Astrocyte (in vitro differentiated cells and primary cell): ENCODE measurements around the gene LRP1B. TPM values are rescaled to one million over a fixed set of nuclear protein-coding genes. Genes with fewer than 3 reads are reported as not detected.
"Not testable (repeated sequence)": the region's sequence is repeated elsewhere in the genome, so short reads cannot be mapped to it uniquely, and the experiment has no call there.

Experiments
- DNase-seq: peaks from one replicate; pipeline ENCODE4 v3.0.0-alpha.2; 2010; ENCODE audit warnings: low read depth
- FAIRE-seq: peaks from 2 replicates; lab custom pipeline; 2011; peaks lifted over from hg19 to GRCh38; lab: Jason Lieb, UNC
- H2AFZ ChIP-seq: 2 replicates; pipeline ENCODE4 v1.6.0; 2012; ENCODE audit warnings: low read depth, low read length, inconsistent platforms
- H3K27ac ChIP-seq: 2 replicates; pipeline ENCODE4 v1.5.1; 2011; ENCODE audit warnings: low read depth, low read length, inconsistent platforms
- H3K27me3 ChIP-seq: 2 replicates; pipeline ENCODE4 v1.6.0; 2011; ENCODE audit warnings: low read length, inconsistent platforms; ENCODE audit not compliant: insufficient read depth
- H3K36me3 ChIP-seq: 2 replicates; pipeline ENCODE4 v1.5.1; 2011; ENCODE audit warnings: low read length, inconsistent platforms; ENCODE audit not compliant: insufficient read depth
- H3K4me1 ChIP-seq: 2 replicates; pipeline ENCODE4 v1.5.1; 2011; ENCODE audit warnings: low read length, inconsistent platforms; ENCODE audit not compliant: insufficient read depth
- H3K4me2 ChIP-seq: 2 replicates; pipeline ENCODE4 v1.6.0; 2012; ENCODE audit warnings: low read length, inconsistent platforms
- H3K4me3 ChIP-seq: 2 replicates; pipeline ENCODE4 v1.5.1; 2011; ENCODE audit warnings: low read depth, mild to moderate bottlenecking, low read length, inconsistent platforms; ENCODE audit not compliant: insufficient read depth
- H3K79me2 ChIP-seq: 2 replicates; pipeline ENCODE4 v1.6.0; 2012; ENCODE audit warnings: mild to moderate bottlenecking, low read length, inconsistent platforms; ENCODE audit not compliant: insufficient read depth
- H3K9ac ChIP-seq: 2 replicates; pipeline ENCODE4 v1.6.0; 2012; ENCODE audit warnings: mild to moderate bottlenecking, low read length, inconsistent platforms
- H3K9me3 ChIP-seq: 2 replicates; pipeline ENCODE4 v1.5.1; 2012; ENCODE audit warnings: low read depth, mild to moderate bottlenecking, low read length, inconsistent platforms; ENCODE audit not compliant: insufficient read depth
- H4K20me1 ChIP-seq: 2 replicates; pipeline ENCODE4 v1.6.0; 2012; ENCODE audit warnings: low read length, inconsistent platforms; ENCODE audit not compliant: insufficient read depth
- H3K27ac Mint-ChIP-seq: one replicate; pipeline ENCODE4 v1.8.0; 2021; ENCODE audit warnings: mild to moderate bottlenecking, mixed read lengths; ENCODE audit not compliant: unreplicated experiment
- H3K27me3 Mint-ChIP-seq: one replicate; pipeline ENCODE4 v1.8.0; 2021; ENCODE audit warnings: low read depth, mixed read lengths; ENCODE audit not compliant: unreplicated experiment
- H3K36me3 Mint-ChIP-seq: one replicate; pipeline ENCODE4 v1.8.0; 2021; ENCODE audit warnings: low read depth, mixed read lengths; ENCODE audit not compliant: unreplicated experiment
- H3K4me1 Mint-ChIP-seq: one replicate; pipeline ENCODE4 v1.8.0; 2021; ENCODE audit warnings: low read depth, mixed read lengths; ENCODE audit not compliant: unreplicated experiment
- H3K4me3 Mint-ChIP-seq: one replicate; pipeline ENCODE4 v1.8.0; 2021; ENCODE audit warnings: mild to moderate bottlenecking, moderate library complexity, mixed read lengths; ENCODE audit not compliant: unreplicated experiment
- H3K9me3 Mint-ChIP-seq: one replicate; pipeline ENCODE4 v1.8.0; 2021; ENCODE audit warnings: mild to moderate bottlenecking, mixed read lengths; ENCODE audit not compliant: unreplicated experiment
- EZH2 ChIP-seq: IDR thresholded peaks from 2 replicates; pipeline ENCODE4 v1.6.1; 2012; ENCODE audit warnings: mild to moderate bottlenecking, low read length, inconsistent platforms; ENCODE audit not compliant: insufficient read depth
- total RNA-seq: library from RNA; stranded (reverse); gene quantifications from 2 replicates; pipeline ENCODE4 v1.2.1, GENCODE V29; 2021
- TF ChIP-seq, protein P1 (sequence below): IDR thresholded peaks from 2 replicates; pipeline ENCODE4 v1.5.1; 2011; ENCODE audit warnings: low read depth, mild to moderate bottlenecking, inconsistent platforms, low read length, moderate library complexity; ENCODE audit not compliant: insufficient read depth

LRP1B gene
- total RNA-seq, 1 donor from 2014 or later: 1.5 TPM

DNA sequence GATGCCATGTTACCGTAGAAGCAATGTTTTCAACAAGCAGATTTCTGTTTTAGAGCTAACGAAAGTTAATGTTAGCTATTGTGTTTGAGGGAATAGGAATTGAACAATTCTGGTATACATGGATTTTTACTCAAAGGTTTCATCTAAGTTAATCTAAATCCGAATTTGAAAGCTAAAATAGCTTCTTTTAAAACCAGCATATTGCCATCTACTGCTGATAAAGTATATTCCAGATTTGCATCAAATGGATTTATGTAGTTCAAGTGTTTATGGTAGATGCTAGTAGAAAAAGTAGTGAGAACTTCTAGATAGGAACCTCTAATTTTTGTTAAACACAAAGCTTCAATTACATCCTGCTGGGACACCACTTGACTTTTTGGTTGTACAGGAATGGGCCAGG is 1781.1 kb downstream of the LRP1B start:
- Mint-ChIP-seq H3K9me3 (no peaks in the 10 kb centered on the region), H3K4me1 (peaks cover 2% of the 10 kb centered on the region), H3K36me3 (no peaks in the 10 kb centered on the region), H3K27ac (no peak overlapping the region), H3K4me3 (no peak overlapping the region), H3K27me3 (no peaks in the 10 kb centered on the region)
- Histone ChIP-seq H3K4me1 (no peaks in the 10 kb centered on the region), H3K36me3 (no peaks in the 10 kb centered on the region), H2AFZ (no peak overlapping the region), H3K9ac (no peak overlapping the region), H3K4me2 (no peak overlapping the region), H3K79me2 (no peaks in the 10 kb centered on the region), H3K27ac (no peak overlapping the region), H3K27me3 (no peaks in the 10 kb centered on the region), H3K4me3 (no peak overlapping the region), H4K20me1 (no peaks in the 10 kb centered on the region), H3K9me3 (no peaks in the 10 kb centered on the region)
- TF ChIP-seq, protein P1, sequence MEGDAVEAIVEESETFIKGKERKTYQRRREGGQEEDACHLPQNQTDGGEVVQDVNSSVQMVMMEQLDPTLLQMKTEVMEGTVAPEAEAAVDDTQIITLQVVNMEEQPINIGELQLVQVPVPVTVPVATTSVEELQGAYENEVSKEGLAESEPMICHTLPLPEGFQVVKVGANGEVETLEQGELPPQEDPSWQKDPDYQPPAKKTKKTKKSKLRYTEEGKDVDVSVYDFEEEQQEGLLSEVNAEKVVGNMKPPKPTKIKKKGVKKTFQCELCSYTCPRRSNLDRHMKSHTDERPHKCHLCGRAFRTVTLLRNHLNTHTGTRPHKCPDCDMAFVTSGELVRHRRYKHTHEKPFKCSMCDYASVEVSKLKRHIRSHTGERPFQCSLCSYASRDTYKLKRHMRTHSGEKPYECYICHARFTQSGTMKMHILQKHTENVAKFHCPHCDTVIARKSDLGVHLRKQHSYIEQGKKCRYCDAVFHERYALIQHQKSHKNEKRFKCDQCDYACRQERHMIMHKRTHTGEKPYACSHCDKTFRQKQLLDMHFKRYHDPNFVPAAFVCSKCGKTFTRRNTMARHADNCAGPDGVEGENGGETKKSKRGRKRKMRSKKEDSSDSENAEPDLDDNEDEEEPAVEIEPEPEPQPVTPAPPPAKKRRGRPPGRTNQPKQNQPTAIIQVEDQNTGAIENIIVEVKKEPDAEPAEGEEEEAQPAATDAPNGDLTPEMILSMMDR: no peak
- no peak for TF ChIP-seq EZH2
- FAIRE-seq (no peak), DNase-seq (no peak)

DNA sequence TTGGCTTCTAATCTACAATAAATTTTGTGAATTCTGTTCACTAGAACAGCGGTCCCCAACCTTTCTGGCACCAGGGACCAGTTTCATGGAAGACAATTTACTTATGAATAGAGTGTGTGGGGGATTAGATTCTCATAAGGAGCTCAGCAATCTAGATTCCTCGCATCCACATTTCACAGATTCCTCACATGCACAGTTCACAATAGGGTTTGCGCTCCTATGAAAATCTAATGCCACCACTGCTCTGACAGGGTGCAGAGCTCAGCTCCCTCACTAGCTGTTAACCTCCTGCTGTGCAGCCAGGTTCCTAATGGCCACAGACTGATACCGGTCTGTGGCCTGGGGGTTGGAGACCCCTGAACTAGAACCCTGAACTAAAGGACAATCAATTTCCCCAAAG is 1782.0 kb downstream of the LRP1B start:
- Mint-ChIP-seq H3K9me3 (no peaks in the 10 kb centered on the region), H3K27ac (no peak overlapping the region), H3K36me3 (no peaks in the 10 kb centered on the region), H3K4me3 (no peak overlapping the region), H3K4me1 (peaks cover 2% of the 10 kb centered on the region), H3K27me3 (no peaks in the 10 kb centered on the region)
- Histone ChIP-seq H3K27me3 (no peaks in the 10 kb centered on the region), H4K20me1 (no peaks in the 10 kb centered on the region), H2AFZ (no peak overlapping the region), H3K9ac (no peak overlapping the region), H3K36me3 (no peaks in the 10 kb centered on the region), H3K9me3 (no peaks in the 10 kb centered on the region), H3K4me2 (no peak overlapping the region), H3K4me3 (no peak overlapping the region), H3K4me1 (no peaks in the 10 kb centered on the region), H3K79me2 (no peaks in the 10 kb centered on the region), H3K27ac (no peak overlapping the region)
- DNase-seq (no peak), FAIRE-seq (no peak)
- TF ChIP-seq, protein P1: no peak
- TF ChIP-seq EZH2: no peak

DNA sequence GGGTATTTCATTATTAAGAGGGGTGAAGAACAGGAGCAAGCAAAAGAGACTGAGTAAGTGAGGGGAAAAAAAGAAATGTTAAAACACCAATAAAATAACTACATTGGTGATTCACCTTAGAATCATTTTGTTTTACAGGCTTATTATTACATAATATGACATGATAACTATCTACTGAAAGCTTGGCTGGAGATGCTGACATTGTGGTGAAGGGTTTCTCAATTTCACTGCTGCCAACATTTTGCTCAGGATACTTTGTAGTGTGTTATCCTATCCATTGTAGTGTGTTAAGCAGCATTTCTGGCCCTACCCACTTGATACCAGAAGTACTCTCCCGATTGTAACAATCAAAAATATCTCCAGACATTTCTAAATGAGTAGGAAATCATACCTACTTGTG is 1786.0 kb downstream of the LRP1B start:
- Mint-ChIP-seq H3K27ac (no peak overlapping the region), H3K27me3 (no peaks in the 10 kb centered on the region), H3K4me1 (no peaks in the 10 kb centered on the region), H3K4me3 (no peak overlapping the region), H3K36me3 (no peaks in the 10 kb centered on the region), H3K9me3 (no peaks in the 10 kb centered on the region)
- H3K27me3 ChIP-seq: no peaks in the 10 kb centered on the region
- H2AFZ ChIP-seq: no peak overlapping the region
- no peaks in the 10 kb centered on the region for H3K36me3 ChIP-seq
- H3K4me3 ChIP-seq: no peak overlapping the region
- H3K79me2 ChIP-seq: no peaks in the 10 kb centered on the region
- H3K27ac ChIP-seq: no peak overlapping the region
- no peak overlapping the region for H3K4me2 ChIP-seq
- H4K20me1 ChIP-seq: no peaks in the 10 kb centered on the region
- no peaks in the 10 kb centered on the region for H3K4me1 ChIP-seq
- no peaks in the 10 kb centered on the region for H3K9me3 ChIP-seq
- no peak for TF ChIP-seq EZH2
- TF ChIP-seq, protein P1: no peak
- DNase-seq: peak; percentile 23
- no peak for FAIRE-seq
- H3K9ac ChIP-seq: no peak overlapping the region

DNA sequence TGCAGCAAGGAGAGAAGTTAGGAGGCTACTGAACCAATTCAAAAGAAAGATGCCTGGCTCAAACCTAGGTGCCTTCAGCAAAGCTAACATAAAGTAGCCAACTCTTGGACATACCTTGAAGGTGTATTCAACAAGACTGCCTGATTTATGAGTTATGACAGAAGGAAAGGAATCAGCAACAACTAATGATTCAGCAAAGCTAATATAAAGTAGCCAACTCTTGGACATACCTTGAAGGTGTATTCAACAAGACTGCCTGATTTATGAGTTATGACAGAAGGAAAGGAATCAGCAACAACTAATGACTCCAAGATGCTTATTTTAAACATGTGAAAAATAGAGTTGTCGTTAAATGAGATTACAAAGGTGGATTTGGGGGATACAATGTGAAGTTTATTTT is 1786.5 kb downstream of the LRP1B start:
- not testable (repeated sequence) for H3K27ac ChIP-seq, H3K4me2 ChIP-seq, H3K9ac ChIP-seq, H3K79me2 ChIP-seq, H3K4me1 ChIP-seq, H2AFZ ChIP-seq, H3K4me1 Mint-ChIP-seq, DNase-seq, H3K27me3 ChIP-seq, H3K9me3 ChIP-seq, H4K20me1 ChIP-seq, FAIRE-seq, H3K36me3 Mint-ChIP-seq, H3K4me3 ChIP-seq, H3K4me3 Mint-ChIP-seq, H3K27me3 Mint-ChIP-seq, H3K27ac Mint-ChIP-seq, H3K36me3 ChIP-seq, H3K9me3 Mint-ChIP-seq
